T-cell (primary cell): ENCODE results near the gene ATG5. TPM values are rescaled to one million over a fixed set of nuclear protein-coding genes. Genes with fewer than 3 reads are reported as not detected.
A peak's percentile ranks its signal among the peaks of the same experiment; 100 is the strongest.

Source experiments
- ATAC-seq, 4 experiments: fragments of 200-7000 bp in 3 of 4; fragments of 150-1000 bp in 1 of 4; cut with Tn5 transposase; replicated peaks in 1 of 4; 1 replicate in 3 of 4; 2 replicates in 1 of 4; pipeline ENCODE4 v1.10.0; 2021; ENCODE audit warnings: moderate library complexity in 3 of 4, mild to moderate bottlenecking in 2 of 4, moderate number of reproducible peaks in 1 of 4
- CTCF ChIA-PET, 2 donors: fragments of 300-600 bp; sonication (Branson Sonifier 250); formaldehyde crosslinking; loops; one replicate each; lab custom pipeline; 2022; ENCODE audit warnings: antibody characterized with exemption in 2 of 2; lab: Charles Lee
- POLR2A ChIA-PET, 2 donors: fragments of 300-600 bp; sonication (Branson Sonifier 250); formaldehyde crosslinking; loops; one replicate each; lab custom pipeline; 2022; ENCODE audit warnings: antibody characterized with exemption in 2 of 2; lab: Charles Lee
- DNase-seq, 35 experiments: peaks; one replicate each; pipeline versions ENCODE4 v3.0.0 to v3.0.0-alpha.2; 2013 to 2023
- H3K27ac ChIP-seq: one replicate; pipeline ENCODE4 v1.5.1; 2013; ENCODE audit warnings: low read length
- H3K27me3 ChIP-seq, 2 experiments: replicated peaks in 1 of 2; 1 replicate in 1 of 2; 2 replicates in 1 of 2; pipeline versions ENCODE4 v1.6.1 to v1.7.0; 2013; ENCODE audit warnings: low read length in 1 of 2, mixed read lengths in 1 of 2; ENCODE audit not compliant: control insufficient read depth in 2 of 2, insufficient read depth in 2 of 2; ENCODE audit errors: extremely low read depth in 1 of 2
- H3K36me3 ChIP-seq, 2 donors: 1 replicate in 1 of 2; 2 replicates in 1 of 2; pipeline versions ENCODE4 v1.6.1 to v1.7.0; 2013; ENCODE audit warnings: low read length in 1 of 2; ENCODE audit not compliant: control insufficient read depth in 2 of 2, insufficient read depth in 1 of 2; ENCODE audit errors: extremely low read depth in 1 of 2
- H3K4me1 ChIP-seq, 2 experiments: 1 replicate in 1 of 2; 2 replicates in 1 of 2; pipeline versions ENCODE4 v1.6.1 to v1.7.0; 2013; ENCODE audit warnings: low read length in 2 of 2, mixed read lengths in 1 of 2; ENCODE audit not compliant: insufficient read depth in 2 of 2, control insufficient read depth in 1 of 2; ENCODE audit errors: extremely low read depth in 1 of 2
- H3K4me3 ChIP-seq, 2 donors: 1 replicate in 1 of 2; 2 replicates in 1 of 2; pipeline versions ENCODE4 v1.5.1 to v1.7.0; 2013; ENCODE audit warnings: mild to moderate bottlenecking in 2 of 2, low read length in 1 of 2, moderate library complexity in 1 of 2; ENCODE audit not compliant: control insufficient read depth in 1 of 2; ENCODE audit errors: extremely low read depth in 1 of 2
- H3K9me3 ChIP-seq: 2 replicates; pipeline ENCODE4 v1.7.0; 2013
- H3K27ac Mint-ChIP-seq, 2 donors: one replicate each; pipeline ENCODE4 v1.8.0; 2020 to 2021; ENCODE audit warnings: mild to moderate bottlenecking in 2 of 2, mixed read lengths in 2 of 2
- H3K27me3 Mint-ChIP-seq, 2 donors: one replicate each; pipeline ENCODE4 v1.8.0; 2021 to 2022; ENCODE audit warnings: mixed read lengths in 2 of 2
- H3K36me3 Mint-ChIP-seq: one replicate; pipeline ENCODE4 v1.8.0; 2021; ENCODE audit warnings: mixed read lengths
- H3K4me1 Mint-ChIP-seq, 3 donors: one replicate each; pipeline ENCODE4 v1.8.0; 2020 to 2022; ENCODE audit warnings: mixed read lengths in 3 of 3, mild to moderate bottlenecking in 1 of 3
- H3K4me3 Mint-ChIP-seq, 3 donors: one replicate each; pipeline ENCODE4 v1.8.0; 2020 to 2022; ENCODE audit warnings: mild to moderate bottlenecking in 3 of 3, mixed read lengths in 3 of 3, moderate library complexity in 3 of 3
- H3K9me3 Mint-ChIP-seq, 3 donors: one replicate each; pipeline ENCODE4 v1.8.0; 2020 to 2022; ENCODE audit warnings: mixed read lengths in 3 of 3
- WGBS: methylation state at CpG from one replicate; pipeline ENCODE4 v1.1.5; 2013; ENCODE audit warnings: missing lambda C conversion rate; ENCODE audit not compliant: insufficient coverage; 5-methylcytosine and 5-hydroxymethylcytosine counted together
- total RNA-seq, 35 experiments: library from RNA in 6 of 35; stranded (reverse) in 6 of 35; fragments of 120-200 nt in 1 of 35; gene quantifications; one replicate each; pipeline versions ENCODE4 v1.2.1 to v1.2.4 and lab custom pipeline; 2013 to 2026

Gene ATG5
- total RNA-seq, 5 donors from 2014 or later (not counting 1 experiment from before 2014, with no cell fraction given) = 20.4 to 28.7 (median 23.7) TPM

- Mint-ChIP-seq H3K4me3 (no peak overlapping the region), H3K4me1 (peaks cover 5 to 11% (median 9%) of the 10 kb centered on the region in 3 donors), H3K9me3 (no peaks in the 10 kb centered on the region), H3K27ac (no peak overlapping the region), H3K36me3 (no peaks in the 10 kb centered on the region), H3K27me3 (peaks cover 14 to 21% of the 10 kb centered on the region in 2 donors)
- DNase-seq (no peak), ATAC-seq (no peak)
- Histone ChIP-seq H3K27me3 (peaks cover 5 to 19% of the 10 kb centered on the region in 2 experiments), H3K36me3 (no peaks in the 10 kb centered on the region), H3K4me1 (peaks cover 0 to 12% of the 10 kb centered on the region in 2 experiments), H3K4me3 (no peak overlapping the region), H3K9me3 (no peaks in the 10 kb centered on the region), H3K27ac (no peak overlapping the region)
- POLR2A ChIA-PET = no interaction called here
- CTCF ChIA-PET = interaction anchor here in 1 of 2 donors (0.6 kb wide), 1 partner anchor 72 kb away, joined by 3 read pairs; no protein-coding TSS in a partner anchor
- 100% methylated on average over 3 of the region's 3 CpGs for WGBS
Observed at GRCh38 chr6:106363401-106364138, 38.0 kb upstream of the ATG5 start.

- Mint-ChIP-seq H3K27me3 (peaks cover 35 to 42% of the 10 kb centered on the region in 2 donors), H3K36me3 (no peaks in the 10 kb centered on the region), H3K27ac (no peak overlapping the region), H3K4me1 (peaks cover 5 to 11% (median 9%) of the 10 kb centered on the region in 3 donors), H3K9me3 (no peaks in the 10 kb centered on the region), H3K4me3 (peak overlapping the region; percentile 76 to 85 (median 78))
- H3K36me3 ChIP-seq = no peaks in the 10 kb centered on the region
- peak; percentile 6 to 51 (median 48) for ATAC-seq
- POLR2A ChIA-PET = interaction anchor here in 1 of 2 donors (0.7 kb wide), 1 partner anchor 35 kb away, joined by 3 read pairs; no protein-coding TSS in a partner anchor
- DNase-seq = peak in 18 of 35 experiments; percentile 0 to 31 (median 6)
- no peak overlapping the region for H3K27ac ChIP-seq
- peaks cover 0 to 12% of the 10 kb centered on the region in 2 experiments for H3K4me1 ChIP-seq
- H3K4me3 ChIP-seq = peak overlapping the region; percentile 45 to 66
- 3% methylated on average over 20 of the region's 31 CpGs for WGBS
- CTCF ChIA-PET = interaction anchor here (0.5 to 2.0 kb wide), 9 partner anchors 12 to 700 kb away, joined by 3 to 12 read pairs (median 4); no protein-coding TSS in a partner anchor
- H3K27me3 ChIP-seq = peaks cover 5 to 28% of the 10 kb centered on the region in 2 experiments
- no peaks in the 10 kb centered on the region for H3K9me3 ChIP-seq
Observed at GRCh38 chr6:106360989-106361430, 35.5 kb upstream of the ATG5 start.

- Histone ChIP-seq H3K4me3 (peak within 1 kb of the TSS; percentile 45 to 66), H3K4me1 (peaks cover 0 to 12% of the 10 kb centered on the region in 2 experiments), H3K27ac (no peak within 1 kb of the TSS), H3K9me3 (no peaks in the 10 kb centered on the region), H3K27me3 (peaks cover 5 to 28% of the 10 kb centered on the region in 2 experiments), H3K36me3 (no peaks in the 10 kb centered on the region)
- Mint-ChIP-seq H3K27ac (no peak within 1 kb of the TSS), H3K4me1 (peaks cover 5 to 11% (median 9%) of the 10 kb centered on the region in 3 donors), H3K4me3 (peak within 1 kb of the TSS; percentile 76 to 85 (median 78)), H3K27me3 (peaks cover 40 to 47% of the 10 kb centered on the region in 2 donors), H3K9me3 (no peaks in the 10 kb centered on the region), H3K36me3 (no peaks in the 10 kb centered on the region)
- peak; percentile 81 to 93 (median 84) for ATAC-seq
- 3% methylated on average over 62 of the region's 66 CpGs for WGBS
- CTCF ChIA-PET = interaction anchor here (0.5 to 2.0 kb wide), 8 partner anchors 12 to 700 kb away, joined by 3 to 12 read pairs (median 4); no protein-coding TSS in a partner anchor
- peak; percentile 33 to 82 (median 62) for DNase-seq
- POLR2A ChIA-PET = interaction anchor here in 1 of 2 donors (0.6 to 0.7 kb wide), 2 partner anchors 35 to 245 kb away, joined by 3 to 7 read pairs; no protein-coding TSS in a partner anchor
Observed at GRCh38 chr6:106360410-106360988, 34.9 kb upstream of the ATG5 start, which contains the start of gene CRYBG1. Gene CRYBG1 (plus strand): TSS chr6:106360717. CDS start chr6:106360909, 192 bp downstream.

- Mint-ChIP-seq H3K36me3 (no peaks in the 10 kb centered on the region), H3K27me3 (peaks cover 44 to 50% of the 10 kb centered on the region in 2 donors), H3K4me3 (peak overlapping the region; percentile 51 to 85 (median 70)), H3K9me3 (no peaks in the 10 kb centered on the region), H3K4me1 (peaks cover 5 to 11% (median 9%) of the 10 kb centered on the region in 3 donors), H3K27ac (no peak overlapping the region)
- Histone ChIP-seq H3K27ac (no peak overlapping the region), H3K9me3 (no peaks in the 10 kb centered on the region), H3K4me1 (peaks cover 0 to 12% of the 10 kb centered on the region in 2 experiments), H3K36me3 (no peaks in the 10 kb centered on the region), H3K4me3 (peak overlapping the region; percentile 26 to 66), H3K27me3 (peaks cover 5 to 31% of the 10 kb centered on the region in 2 experiments)
- WGBS = 32% methylated on average over 11 of the region's 12 CpGs
- CTCF ChIA-PET = interaction anchor here in 1 of 2 donors (0.7 to 2.0 kb wide), 3 partner anchors 9 to 26 kb away, joined by 3 to 12 read pairs (median 7); no protein-coding TSS in a partner anchor
- POLR2A ChIA-PET = interaction anchor here in 1 of 2 donors (0.6 kb wide), 1 partner anchor 245 kb away, joined by 7 read pairs; no protein-coding TSS in a partner anchor
- DNase-seq (no peak), ATAC-seq (no peak)
Observed at GRCh38 chr6:106359959-106360409, 34.4 kb upstream of the ATG5 start.

GRCh38 chr6:106356378-106356777 is 30.8 kb upstream of the ATG5 start:
- peaks cover 4 to 7% (median 6%) of the 10 kb centered on the region in 3 donors for H3K9me3 Mint-ChIP-seq
- peaks cover 58 to 67% of the 10 kb centered on the region in 2 donors for H3K27me3 Mint-ChIP-seq
- H3K27ac Mint-ChIP-seq = no peak overlapping the region
- no peaks in the 10 kb centered on the region for H3K9me3 ChIP-seq
- ATAC-seq (no peak), DNase-seq (no peak)
- H3K27me3 ChIP-seq = peaks cover 6 to 38% of the 10 kb centered on the region in 2 experiments
- POLR2A ChIA-PET = no interaction called here
- H3K36me3 ChIP-seq = no peaks in the 10 kb centered on the region
- WGBS = 80% methylated on average over 1 of the region's 1 CpG
- peaks cover 0 to 12% of the 10 kb centered on the region in 2 experiments for H3K4me1 ChIP-seq
- no peak overlapping the region for H3K27ac ChIP-seq
- H3K36me3 Mint-ChIP-seq = no peaks in the 10 kb centered on the region
- no peak overlapping the region for H3K4me3 Mint-ChIP-seq
- H3K4me3 ChIP-seq = no peak overlapping the region
- peaks cover 5 to 11% (median 8%) of the 10 kb centered on the region in 3 donors for H3K4me1 Mint-ChIP-seq
- CTCF ChIA-PET = interaction anchor here (0.6 to 1.1 kb wide), 4 partner anchors 17 to 26 kb away, joined by 3 to 4 read pairs (median 3); no protein-coding TSS in a partner anchor
